ENCODE measurements around the gene ADCY3. TPM values are rescaled to one million over a fixed set of nuclear protein-coding genes. Genes with fewer than 3 reads are reported as not detected.

ADCY3 gene
- total RNA-seq, 1 experiment from 2014 or later: 50.3 TPM

- DNase-seq (ENCODE audit: unreplicated experiment): no peak
- Mint-ChIP-seq H3K9me3 (ENCODE audit: unreplicated experiment) (no peaks in the 10 kb centered on the region), H3K36me3 (ENCODE audit: insufficient read depth, unreplicated experiment) (peaks cover 33% of the 10 kb centered on the region), H3K4me1 (ENCODE audit: insufficient read depth, unreplicated experiment) (no peaks in the 10 kb centered on the region), H3K4me3 (ENCODE audit: unreplicated experiment) (no peak overlapping the region), H3K27ac (ENCODE audit: low read depth, unreplicated experiment) (no peak overlapping the region), H3K27me3 (ENCODE audit: insufficient read depth, unreplicated experiment) (no peaks in the 10 kb centered on the region)
- BruUV-seq (replicated peaks): no TSS peak
- CTCF ChIA-PET: interaction anchor here (0.5 to 0.7 kb wide), 3 partner anchors 413 to 578 kb away, joined by 3 read pairs; no protein-coding TSS in a partner anchor
- POLR2A ChIA-PET: no interaction called here
- intact Hi-C loops (cut with micrococcal nuclease): no loop called here
- TF ChIP-seq, protein P1, sequence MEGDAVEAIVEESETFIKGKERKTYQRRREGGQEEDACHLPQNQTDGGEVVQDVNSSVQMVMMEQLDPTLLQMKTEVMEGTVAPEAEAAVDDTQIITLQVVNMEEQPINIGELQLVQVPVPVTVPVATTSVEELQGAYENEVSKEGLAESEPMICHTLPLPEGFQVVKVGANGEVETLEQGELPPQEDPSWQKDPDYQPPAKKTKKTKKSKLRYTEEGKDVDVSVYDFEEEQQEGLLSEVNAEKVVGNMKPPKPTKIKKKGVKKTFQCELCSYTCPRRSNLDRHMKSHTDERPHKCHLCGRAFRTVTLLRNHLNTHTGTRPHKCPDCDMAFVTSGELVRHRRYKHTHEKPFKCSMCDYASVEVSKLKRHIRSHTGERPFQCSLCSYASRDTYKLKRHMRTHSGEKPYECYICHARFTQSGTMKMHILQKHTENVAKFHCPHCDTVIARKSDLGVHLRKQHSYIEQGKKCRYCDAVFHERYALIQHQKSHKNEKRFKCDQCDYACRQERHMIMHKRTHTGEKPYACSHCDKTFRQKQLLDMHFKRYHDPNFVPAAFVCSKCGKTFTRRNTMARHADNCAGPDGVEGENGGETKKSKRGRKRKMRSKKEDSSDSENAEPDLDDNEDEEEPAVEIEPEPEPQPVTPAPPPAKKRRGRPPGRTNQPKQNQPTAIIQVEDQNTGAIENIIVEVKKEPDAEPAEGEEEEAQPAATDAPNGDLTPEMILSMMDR (IDR thresholded peaks at IDR 0.05; ENCODE audit: unreplicated experiment): no peak
Measured at GRCh38 chr2:24834733-24835395, 85.2 kb downstream of the ADCY3 start.

GRCh38 chr2:24833821-24834732, 86.0 kb downstream of the ADCY3 start:
- H3K4me3 Mint-ChIP-seq (ENCODE audit: unreplicated experiment): no peak overlapping the region
- H3K4me1 Mint-ChIP-seq (ENCODE audit: insufficient read depth, unreplicated experiment): no peaks in the 10 kb centered on the region
- ChIA-PET CTCF (interaction anchor here (0.5 to 0.7 kb wide), 3 partner anchors 327 to 426 kb away, joined by 3 read pairs; no protein-coding TSS in a partner anchor), POLR2A (interaction anchor here (0.6 kb wide), 1 partner anchor 1013 kb away, joined by 3 read pairs; no protein-coding TSS in a partner anchor)
- peaks cover 32% of the 10 kb centered on the region for H3K36me3 Mint-ChIP-seq (ENCODE audit: insufficient read depth, unreplicated experiment)
- BruUV-seq (replicated peaks): no TSS peak
- TF ChIP-seq, protein P1 (IDR thresholded peaks at IDR 0.05; ENCODE audit: unreplicated experiment): no peak
- no peak for DNase-seq (ENCODE audit: unreplicated experiment)
- H3K27ac Mint-ChIP-seq (ENCODE audit: low read depth, unreplicated experiment): no peak overlapping the region
- H3K9me3 Mint-ChIP-seq (ENCODE audit: unreplicated experiment): no peaks in the 10 kb centered on the region
- H3K27me3 Mint-ChIP-seq (ENCODE audit: insufficient read depth, unreplicated experiment): no peaks in the 10 kb centered on the region
- intact Hi-C loops (cut with micrococcal nuclease): no loop called here

DNA sequence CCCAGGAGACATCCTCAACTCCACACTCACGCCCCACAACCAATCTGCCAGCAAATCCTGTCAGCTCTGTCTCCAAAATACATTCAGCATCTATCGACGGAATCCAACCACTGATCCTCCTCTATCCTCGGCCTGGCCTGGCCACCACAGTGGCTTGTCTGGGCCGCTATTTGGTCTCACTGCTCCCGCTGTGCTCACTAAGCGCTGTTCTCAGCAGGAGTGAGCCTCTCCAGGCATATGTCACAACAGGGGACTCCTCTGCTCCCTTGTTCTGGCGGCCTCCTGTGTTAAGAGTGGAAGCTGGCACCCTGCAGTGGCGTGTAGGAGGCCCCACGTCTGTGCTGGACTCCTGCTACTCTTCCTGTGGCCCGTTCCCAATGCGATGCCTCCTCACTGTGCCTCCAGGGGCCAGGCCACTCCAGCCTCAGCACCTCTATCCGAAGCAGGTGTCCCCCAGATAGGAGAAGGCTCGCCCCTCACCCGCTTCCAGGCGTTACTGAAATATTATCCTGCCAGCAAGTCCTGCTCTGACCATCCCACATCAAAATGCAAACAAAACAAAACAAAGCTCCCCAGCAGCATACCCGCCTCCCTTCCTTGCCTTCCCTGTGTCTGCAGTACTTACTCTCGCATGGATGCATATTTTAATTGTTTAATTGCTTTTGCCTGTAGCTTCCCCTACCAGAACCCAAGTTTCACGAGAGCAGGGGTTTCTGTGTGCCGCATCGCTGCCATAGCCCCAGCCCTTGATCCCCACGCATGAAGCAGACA, 86.9 kb downstream of the ADCY3 start:
- CTCF ChIA-PET: interaction anchor here (0.5 to 0.7 kb wide), 3 partner anchors 128 to 630 kb away, joined by 3 to 5 read pairs (median 3); no protein-coding TSS in a partner anchor
- intact Hi-C loops (cut with micrococcal nuclease): no loop called here
- BruUV-seq (replicated peaks): no TSS peak
- H3K27me3 Mint-ChIP-seq (ENCODE audit: insufficient read depth, unreplicated experiment): no peaks in the 10 kb centered on the region
- H3K36me3 Mint-ChIP-seq (ENCODE audit: insufficient read depth, unreplicated experiment): peaks cover 32% of the 10 kb centered on the region
- POLR2A ChIA-PET: interaction anchor here (0.6 kb wide), 1 partner anchor 1012 kb away, joined by 3 read pairs; no protein-coding TSS in a partner anchor
- DNase-seq (ENCODE audit: unreplicated experiment): no peak
- no peaks in the 10 kb centered on the region for H3K4me1 Mint-ChIP-seq (ENCODE audit: insufficient read depth, unreplicated experiment)
- H3K4me3 Mint-ChIP-seq (ENCODE audit: unreplicated experiment): no peak overlapping the region
- TF ChIP-seq, protein P1 (IDR thresholded peaks at IDR 0.05; ENCODE audit: unreplicated experiment): no peak
- H3K9me3 Mint-ChIP-seq (ENCODE audit: unreplicated experiment): no peaks in the 10 kb centered on the region
- peak overlapping the region; percentile 55 for H3K27ac Mint-ChIP-seq (ENCODE audit: low read depth, unreplicated experiment)
